NCI-H82 treated with DMSO at 0.1 percent for 48 hours (cell line): Measurements from ENCODE around the gene HNRNPF.
"Not testable (repeated sequence)": the region's sequence is repeated elsewhere in the genome, so short reads cannot be mapped to it uniquely, and the experiment has no call there.

Experiments
- DNase-seq: peaks from one replicate; lab custom pipeline; 2025; ENCODE audit not compliant: unreplicated experiment; lab: John Stamatoyannopoulos, UW

Gene HNRNPF

GRCh38 chr10:43350686-43351085 lies 58.3 kb downstream of the HNRNPF start:
- no peak for DNase-seq

GRCh38 chr10:43350156-43350555 lies 58.8 kb downstream of the HNRNPF start:
- DNase-seq, result no peak

DNA sequence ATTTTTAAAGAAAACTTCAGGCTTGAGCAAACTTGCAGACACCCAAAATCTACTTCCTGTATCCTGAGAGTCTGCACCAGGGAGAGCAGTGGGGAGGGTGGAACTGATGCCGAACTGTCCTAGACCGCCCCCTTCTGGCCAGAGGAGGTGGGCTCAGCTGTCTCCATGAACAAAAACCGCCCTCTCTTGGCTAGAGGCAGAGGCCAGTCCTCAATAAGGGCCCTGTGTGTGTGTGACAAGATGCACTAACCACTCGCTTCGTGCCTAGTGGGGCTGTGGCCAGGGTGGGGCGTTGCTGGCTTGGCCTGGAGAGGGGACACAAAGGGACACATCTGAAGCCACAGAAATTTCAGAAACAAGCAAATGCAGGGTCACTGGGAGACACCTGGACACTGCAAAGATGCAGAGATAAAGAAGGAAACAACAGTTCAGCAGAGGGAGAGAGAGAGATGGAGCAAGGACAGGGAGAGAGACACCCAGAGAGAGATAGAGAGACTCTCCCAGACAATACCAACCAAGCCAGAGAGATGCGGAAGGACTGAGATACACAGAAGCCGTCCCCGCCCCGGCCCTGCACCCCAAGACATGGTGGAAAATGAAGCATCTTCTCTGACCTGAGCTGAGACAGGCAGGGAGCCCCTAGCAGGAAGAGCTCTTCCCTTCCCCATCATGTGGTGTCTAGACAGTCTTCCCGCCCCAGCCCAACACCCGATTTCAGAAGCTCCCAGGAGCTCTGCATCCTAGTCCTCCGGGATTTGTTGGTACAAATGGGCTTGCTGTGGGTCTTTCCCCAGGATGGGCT lies 60.3 kb downstream of the HNRNPF start:
- DNase-seq, result peak; percentile 74

DNA sequence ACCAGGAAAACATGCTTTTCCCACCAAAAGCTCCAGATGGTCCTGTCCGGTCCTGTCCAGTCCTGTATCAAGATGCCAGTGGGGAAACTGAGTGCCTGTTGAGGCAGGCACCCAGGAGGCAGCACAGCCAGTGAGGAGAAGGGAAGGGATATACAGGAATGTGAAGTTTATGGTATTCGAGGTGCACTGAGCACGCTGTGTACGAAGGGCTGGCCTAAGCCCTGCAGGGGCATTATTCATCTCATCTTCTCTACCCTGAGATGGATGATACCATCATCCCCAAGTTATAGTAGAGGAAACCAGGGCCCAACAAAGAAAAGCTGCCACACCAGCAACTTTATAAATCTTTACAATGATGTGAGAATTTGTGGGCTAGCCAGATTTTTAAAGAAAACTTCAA lies 61.0 kb downstream of the HNRNPF start:
- no peak for DNase-seq

DNA sequence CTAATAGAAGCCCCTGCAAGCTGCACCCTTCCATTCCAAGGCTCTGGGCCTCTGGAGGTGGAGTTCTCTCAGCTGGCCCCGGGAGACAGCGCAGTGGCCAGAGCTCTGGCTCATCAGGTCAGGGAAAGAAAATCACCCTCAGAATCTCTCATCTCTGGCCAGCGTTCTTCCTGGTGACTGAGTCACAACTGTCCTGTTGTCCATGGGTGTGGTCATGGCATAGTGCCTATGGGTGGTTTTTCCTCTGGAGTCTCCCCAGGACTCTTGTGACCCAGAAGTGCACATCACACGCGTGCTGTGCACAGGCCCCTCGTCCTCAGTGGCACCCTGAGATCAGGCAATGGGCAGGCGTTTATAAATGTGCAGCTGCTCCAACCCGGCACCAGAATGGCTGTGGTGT lies 64.9 kb downstream of the HNRNPF start:
- DNase-seq, result no peak

GRCh38 chr10:43343126-43343525 lies 65.9 kb downstream of the HNRNPF start:
- no peak for DNase-seq

DNA sequence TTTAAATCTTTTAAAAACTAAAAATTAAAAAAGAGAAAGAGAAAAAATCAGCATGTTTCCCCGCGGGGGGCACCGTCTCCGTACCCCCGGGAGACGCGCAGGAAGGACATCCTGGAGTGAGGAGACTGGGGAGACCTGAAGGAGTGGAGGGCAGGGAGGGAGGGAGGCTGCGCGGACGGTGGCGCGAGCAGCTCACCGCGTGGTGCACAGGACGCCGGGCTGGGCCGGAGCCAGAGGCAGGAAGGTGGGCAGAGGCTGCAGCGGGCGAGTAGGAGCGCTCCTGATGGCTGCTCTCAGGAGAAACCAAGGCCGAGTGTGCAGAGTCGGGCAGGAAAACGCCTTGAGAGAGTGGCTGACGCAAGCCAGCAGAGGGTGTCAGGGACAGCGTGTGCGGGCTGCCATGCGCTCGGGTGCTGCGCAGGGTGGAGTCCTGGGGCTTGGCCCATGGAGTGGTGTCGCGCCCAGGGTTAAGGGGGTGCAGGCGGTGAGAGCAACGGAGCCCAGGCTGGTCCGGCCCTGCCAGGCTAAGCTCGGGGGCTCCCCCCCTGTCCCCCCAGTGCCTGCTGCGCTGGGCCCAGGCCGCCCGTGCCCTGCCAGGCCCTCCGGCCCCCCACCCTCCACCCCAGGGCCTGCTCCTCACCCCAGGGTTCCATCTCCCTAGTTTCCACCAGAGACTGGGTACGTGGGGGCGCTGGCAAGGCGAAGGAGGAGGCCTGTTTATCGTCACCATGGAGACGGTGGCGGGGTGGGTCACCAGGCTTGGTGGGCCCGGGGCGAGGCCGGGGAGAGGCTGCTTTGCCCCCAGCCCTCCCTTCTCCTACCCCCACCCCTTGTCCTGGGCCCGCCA lies 66.5 kb downstream of the HNRNPF start:
- no peak for DNase-seq

DNA sequence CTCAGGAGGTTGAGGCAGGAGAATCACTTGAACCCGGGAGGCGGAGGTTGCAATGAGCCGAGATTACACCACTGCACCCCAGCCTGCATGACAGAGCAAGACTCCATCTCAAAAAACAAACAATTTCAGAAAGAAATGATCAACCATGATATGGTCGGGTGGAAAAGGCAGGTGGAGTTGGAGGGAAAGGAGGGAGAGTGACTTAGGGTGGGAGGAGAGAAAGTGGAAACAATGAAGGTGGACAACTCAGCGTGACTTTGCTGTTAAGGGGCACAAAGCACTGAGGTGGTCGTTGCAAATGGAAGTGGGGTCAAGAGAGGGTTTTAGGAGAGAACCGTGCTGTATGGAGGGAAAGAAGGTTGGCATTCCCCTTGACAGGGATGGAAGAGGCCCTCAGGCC lies 67.5 kb downstream of the HNRNPF start:
- no peak for DNase-seq

- no peak for DNase-seq
Measured at GRCh38 chr10:43340619-43341018, 68.4 kb downstream of the HNRNPF start.

GRCh38 chr10:43340101-43340500 lies 68.9 kb downstream of the HNRNPF start:
- no peak for DNase-seq

DNA sequence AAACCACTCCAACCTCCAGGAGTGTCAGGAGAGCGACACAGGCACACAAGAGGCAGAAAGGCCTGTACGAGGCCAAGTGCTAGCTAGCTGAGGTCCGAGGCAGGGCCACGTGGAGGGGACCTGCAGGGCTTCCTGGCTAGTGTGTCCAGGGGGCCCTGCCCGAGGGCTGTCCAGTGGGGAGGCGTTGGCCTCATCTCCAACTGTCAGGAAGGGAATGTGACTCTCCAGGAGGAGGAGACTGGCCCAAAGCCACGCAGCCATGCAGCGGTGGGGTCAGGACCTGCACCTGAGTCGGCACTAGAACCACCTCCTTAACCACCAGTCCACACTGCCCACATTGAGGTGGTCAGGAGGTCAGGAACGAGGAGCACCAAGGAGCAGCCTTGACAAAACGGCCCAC lies 69.8 kb downstream of the HNRNPF start:
- no peak for DNase-seq

DNA sequence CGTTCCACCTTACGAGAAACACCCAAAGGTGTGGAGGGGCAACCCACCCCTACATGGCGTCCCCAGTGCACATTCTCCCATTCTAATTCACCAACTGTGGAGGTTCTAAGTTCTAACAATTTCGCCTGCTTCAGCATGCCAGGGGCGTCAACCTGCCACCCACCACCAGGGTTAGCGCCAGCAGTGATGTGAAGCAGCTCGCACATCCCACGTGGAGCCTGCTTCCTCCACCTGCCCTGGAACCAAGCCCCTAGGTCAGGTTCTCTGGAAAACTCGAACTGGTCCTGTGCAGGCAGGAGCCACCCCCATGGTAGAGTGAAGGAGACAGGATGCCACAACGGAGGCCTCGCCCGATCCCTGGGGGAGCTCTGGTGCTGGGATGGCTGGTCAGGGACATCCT lies 70.9 kb downstream of the HNRNPF start:
- DNase-seq, result no peak

- DNase-seq, result not testable (repeated sequence)
Measured at GRCh38 chr10:43337536-43337935, 71.5 kb downstream of the HNRNPF start.

DNA sequence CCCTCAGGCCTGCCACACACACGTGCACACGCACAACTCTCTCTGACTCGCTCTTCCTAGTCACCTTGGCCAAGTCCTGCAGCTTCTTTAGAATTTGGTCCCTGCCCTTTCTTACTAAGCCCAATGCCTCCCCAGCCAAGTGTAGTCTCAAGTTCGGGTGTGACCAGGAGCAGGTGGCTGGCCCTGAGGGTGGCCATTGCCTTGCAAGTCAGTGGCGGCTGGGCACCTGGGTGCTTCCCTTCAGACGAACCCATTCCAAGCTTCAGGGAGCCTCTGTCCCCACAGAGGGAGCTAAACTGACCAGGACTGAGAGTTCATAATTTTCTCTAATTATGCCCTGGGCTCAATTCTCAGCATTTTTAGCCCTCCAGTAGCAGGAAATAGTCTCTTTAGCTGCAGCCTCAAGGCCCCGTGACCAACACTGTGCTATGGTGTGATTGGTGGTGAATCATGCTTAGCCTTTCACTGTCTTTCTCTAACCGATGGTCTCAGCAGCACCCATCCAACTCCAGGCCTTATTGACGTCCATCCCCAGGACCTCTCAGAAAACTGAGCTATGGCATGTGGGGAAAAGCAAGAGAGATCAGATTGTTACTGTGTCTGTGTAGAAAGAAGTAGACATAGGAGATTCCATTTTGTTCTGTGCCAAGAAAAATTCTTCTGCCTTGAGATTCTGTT lies 72.2 kb downstream of the HNRNPF start:
- peak; percentile 19 for DNase-seq

DNA sequence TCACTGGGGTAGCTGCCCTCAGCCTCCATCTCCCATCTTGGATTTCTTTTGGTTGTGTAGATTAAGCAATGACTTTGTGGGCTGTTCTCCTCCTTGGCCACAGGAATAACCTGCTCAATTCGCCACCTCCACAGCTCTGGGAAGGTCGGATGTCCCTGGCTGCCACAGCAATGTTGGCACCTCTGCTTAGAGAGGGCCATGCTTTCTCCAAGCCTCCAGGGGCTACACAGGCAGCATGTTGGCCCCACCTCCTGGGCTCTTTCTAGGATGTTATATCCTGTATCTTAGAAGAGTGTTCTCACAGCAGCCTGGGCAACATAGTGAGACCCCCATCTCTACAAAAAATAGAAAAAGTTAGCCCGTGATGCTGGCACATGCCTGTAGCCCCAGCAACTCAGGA lies 72.9 kb downstream of the HNRNPF start:
- no peak for DNase-seq
